Osteocyte (in vitro differentiated cells): Measurements from ENCODE around the gene THEMIS2. TPM values are rescaled to one million over a fixed set of nuclear protein-coding genes. Genes with fewer than 3 reads are reported as not detected.

Source experiments
- DNase-seq: peaks from one replicate; pipeline ENCODE4 v3.0.0; 2021; ENCODE audit warnings: mixed read lengths; ENCODE audit not compliant: unreplicated experiment; ENCODE audit errors: extremely low spot score
- H3K27ac Mint-ChIP-seq: one replicate; pipeline ENCODE4 v1.8.0; 2021; ENCODE audit warnings: mild to moderate bottlenecking, mixed read lengths; ENCODE audit not compliant: unreplicated experiment
- H3K27me3 Mint-ChIP-seq: one replicate; pipeline ENCODE4 v1.8.0; 2021; ENCODE audit warnings: mixed read lengths; ENCODE audit not compliant: unreplicated experiment
- H3K36me3 Mint-ChIP-seq: one replicate; pipeline ENCODE4 v1.8.0; 2021; ENCODE audit warnings: mixed read lengths; ENCODE audit not compliant: unreplicated experiment
- H3K4me1 Mint-ChIP-seq: one replicate; pipeline ENCODE4 v1.8.0; 2021; ENCODE audit warnings: mixed read lengths; ENCODE audit not compliant: unreplicated experiment
- H3K4me3 Mint-ChIP-seq: one replicate; pipeline ENCODE4 v1.8.0; 2021; ENCODE audit warnings: mild to moderate bottlenecking, moderate library complexity, mixed read lengths; ENCODE audit not compliant: unreplicated experiment
- H3K9me3 Mint-ChIP-seq: one replicate; pipeline ENCODE4 v1.8.0; 2021; ENCODE audit warnings: mixed read lengths; ENCODE audit not compliant: unreplicated experiment
- total RNA-seq: library from RNA; stranded (reverse); gene quantifications from 2 replicates; pipeline ENCODE4 v1.2.1, GENCODE V29; 2021
- TF ChIP-seq, protein P1 (sequence below): fragments of 200-600 bp; sonication (generic); IDR thresholded peaks from 2 replicates; pipeline ENCODE4 v1.5.0; 2021; ENCODE audit warnings: antibody characterized with exemption, mild to moderate bottlenecking, moderate library complexity

Gene THEMIS2
- total RNA-seq, 1 donor from 2014 or later, result 4.0 TPM

DNA sequence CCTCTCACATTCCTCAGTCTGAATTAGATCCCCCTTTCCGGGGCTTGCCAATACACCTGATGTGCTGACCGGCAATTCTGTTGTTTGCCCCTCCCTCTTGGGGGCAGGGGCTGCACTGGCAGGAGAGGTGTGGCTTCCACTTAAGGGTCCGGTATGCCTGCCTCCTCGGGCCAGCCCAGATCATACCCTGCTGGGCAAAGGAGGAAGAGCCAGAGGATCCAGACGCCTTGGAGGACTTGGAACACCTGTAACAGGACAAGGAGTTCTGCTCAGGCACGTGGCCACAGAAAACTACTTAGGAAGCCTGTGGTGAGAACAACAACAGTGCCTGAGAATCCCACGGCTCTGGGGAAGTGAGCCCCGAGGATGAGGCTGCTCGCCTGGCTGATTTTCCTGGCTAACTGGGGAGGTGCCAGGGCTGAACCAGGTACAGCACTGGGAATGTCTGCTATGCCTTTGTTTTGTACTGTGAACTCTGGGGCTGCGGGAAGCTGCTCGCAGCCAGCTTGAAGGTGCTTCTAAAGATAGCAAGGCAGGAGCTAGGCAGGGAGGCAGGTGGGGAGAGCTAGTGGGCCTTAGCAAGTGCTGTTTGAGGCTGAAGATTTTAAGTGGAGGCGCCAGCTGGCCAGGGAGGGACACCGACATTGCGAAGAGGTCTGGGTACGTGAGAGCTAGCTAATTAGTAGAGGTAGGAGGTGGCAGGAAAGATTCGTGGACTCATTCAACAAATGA is 62.6 kb downstream of the THEMIS2 start, which contains the start of gene SMPDL3B:
TSS of gene SMPDL3B (plus strand) at position 183 of the 732 bp plus-strand sequence. CDS start at position 367, 184 bp downstream.
- Mint-ChIP-seq H3K4me3 (peak within 1 kb of the TSS; percentile 45), H3K27ac (no peak within 1 kb of the TSS), H3K9me3 (no peaks in the 10 kb centered on the region), H3K4me1 (peaks cover 11% of the 10 kb centered on the region), H3K36me3 (no peaks in the 10 kb centered on the region), H3K27me3 (peaks cover 31% of the 10 kb centered on the region)
- TF ChIP-seq, protein P1, sequence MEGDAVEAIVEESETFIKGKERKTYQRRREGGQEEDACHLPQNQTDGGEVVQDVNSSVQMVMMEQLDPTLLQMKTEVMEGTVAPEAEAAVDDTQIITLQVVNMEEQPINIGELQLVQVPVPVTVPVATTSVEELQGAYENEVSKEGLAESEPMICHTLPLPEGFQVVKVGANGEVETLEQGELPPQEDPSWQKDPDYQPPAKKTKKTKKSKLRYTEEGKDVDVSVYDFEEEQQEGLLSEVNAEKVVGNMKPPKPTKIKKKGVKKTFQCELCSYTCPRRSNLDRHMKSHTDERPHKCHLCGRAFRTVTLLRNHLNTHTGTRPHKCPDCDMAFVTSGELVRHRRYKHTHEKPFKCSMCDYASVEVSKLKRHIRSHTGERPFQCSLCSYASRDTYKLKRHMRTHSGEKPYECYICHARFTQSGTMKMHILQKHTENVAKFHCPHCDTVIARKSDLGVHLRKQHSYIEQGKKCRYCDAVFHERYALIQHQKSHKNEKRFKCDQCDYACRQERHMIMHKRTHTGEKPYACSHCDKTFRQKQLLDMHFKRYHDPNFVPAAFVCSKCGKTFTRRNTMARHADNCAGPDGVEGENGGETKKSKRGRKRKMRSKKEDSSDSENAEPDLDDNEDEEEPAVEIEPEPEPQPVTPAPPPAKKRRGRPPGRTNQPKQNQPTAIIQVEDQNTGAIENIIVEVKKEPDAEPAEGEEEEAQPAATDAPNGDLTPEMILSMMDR, result peak; percentile 14
- no peak for DNase-seq

DNA sequence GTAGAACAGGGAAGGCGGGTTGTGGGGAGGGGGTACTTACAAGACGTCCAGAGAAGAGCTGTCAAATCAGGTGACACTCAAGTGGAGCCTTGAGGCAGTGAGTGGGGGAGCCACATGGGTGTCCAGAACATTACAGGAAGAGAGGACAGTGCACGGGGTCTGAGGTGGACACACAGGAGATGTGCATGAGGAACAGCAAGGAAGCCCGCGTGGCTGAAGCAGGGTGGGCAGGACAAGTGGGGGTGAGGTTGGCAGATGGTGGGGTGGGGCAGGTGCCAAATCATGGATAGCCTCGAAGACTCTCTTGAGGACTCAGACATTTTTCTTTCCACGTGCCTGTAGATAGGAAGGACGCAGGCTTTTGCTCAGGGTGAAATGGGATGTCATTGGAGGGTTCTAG is 63.4 kb downstream of the THEMIS2 start:
- H3K9me3 Mint-ChIP-seq, result no peaks in the 10 kb centered on the region
- H3K4me1 Mint-ChIP-seq, result peaks cover 11% of the 10 kb centered on the region
- no peak overlapping the region for H3K27ac Mint-ChIP-seq
- TF ChIP-seq, protein P1, result no peak
- no peak for DNase-seq
- H3K27me3 Mint-ChIP-seq, result peaks cover 31% of the 10 kb centered on the region
- no peak overlapping the region for H3K4me3 Mint-ChIP-seq
- H3K36me3 Mint-ChIP-seq, result no peaks in the 10 kb centered on the region

Other genes with a start within 250 kb of the THEMIS2 start
- not detected in 2 replicates for gene FGR, start 237.4 kb upstream of the THEMIS2 start, total RNA-seq
- gene IFI6, start 200.4 kb upstream of the THEMIS2 start, total RNA-seq, result 49.5 and 54.1 TPM in 2 replicates
- gene FAM76A, start 146.6 kb upstream of the THEMIS2 start, total RNA-seq, result 12.7 and 15.5 TPM in 2 replicates
- 40.5 and 44.5 TPM in 2 replicates for gene STX12, start 99.3 kb upstream of the THEMIS2 start, total RNA-seq
- 49.5 and 49.6 TPM in 2 replicates for gene PPP1R8, start 41.8 kb upstream of the THEMIS2 start, total RNA-seq
- gene RPA2, start 42.0 kb downstream of the THEMIS2 start, total RNA-seq, result 20.4 and 21.3 TPM in 2 replicates
- not detected in 2 replicates for gene SMPDL3B, start 62.5 kb downstream of the THEMIS2 start, total RNA-seq
- gene XKR8, start 87.4 kb downstream of the THEMIS2 start, total RNA-seq, result 3.8 and 3.9 TPM in 2 replicates
- gene EYA3, start 216.1 kb downstream of the THEMIS2 start, total RNA-seq, result 17.5 and 18.4 TPM in 2 replicates